DND-41 (cell line): ENCODE data around the gene SLC25A45.

ENCODE experiments used
- EZH2 ChIP-seq: IDR thresholded peaks from 3 replicates; pipeline ENCODE4 v1.6.1; 2012; ENCODE audit warnings: borderline replicate concordance, low read depth, mild to moderate bottlenecking, moderate library complexity, low read length, inconsistent platforms; ENCODE audit not compliant: severe bottlenecking
- TF ChIP-seq, protein P1 (sequence below): IDR thresholded peaks from 2 replicates; pipeline ENCODE4 v1.5.1; 2012; ENCODE audit warnings: borderline replicate concordance, low read length, moderate library complexity, mild to moderate bottlenecking; ENCODE audit not compliant: poor library complexity, severe bottlenecking; ENCODE audit errors: extremely low read depth

DNA sequence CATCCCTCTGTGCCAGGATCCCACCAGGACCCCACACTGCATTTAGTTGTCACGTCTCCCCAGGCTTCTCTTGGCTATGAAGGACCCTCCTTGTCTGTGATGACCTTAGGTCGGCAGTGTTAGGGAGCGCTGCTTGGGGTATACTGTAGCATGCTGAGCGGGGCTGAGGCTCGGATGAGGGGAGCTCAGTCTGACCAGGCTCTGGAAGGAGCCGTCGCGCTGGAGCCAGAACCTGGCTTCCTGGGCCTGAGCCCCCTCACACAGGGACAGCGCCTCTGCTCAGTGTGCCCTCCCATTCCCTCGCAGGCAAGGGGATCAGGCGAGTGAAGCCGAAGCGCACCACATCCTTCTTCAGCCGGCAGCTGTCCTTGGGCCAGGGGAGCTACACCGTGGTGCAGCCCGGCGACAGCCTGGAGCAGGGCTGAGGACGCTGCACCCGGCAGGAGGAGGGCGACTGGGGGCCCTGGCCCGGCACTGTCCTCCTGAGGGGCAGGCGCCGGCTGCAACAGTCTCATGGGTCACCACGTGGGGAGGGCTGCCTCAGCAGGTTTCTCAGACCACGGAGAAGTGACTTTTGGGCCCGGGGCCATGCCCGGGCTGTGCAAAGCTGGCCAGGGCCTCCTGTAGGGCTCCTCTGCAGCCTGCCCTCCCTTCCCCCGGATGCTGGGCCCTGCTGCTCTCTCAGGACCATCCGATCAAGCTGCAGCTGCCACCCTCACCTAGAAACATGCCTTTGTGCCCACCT is 28.7 kb upstream of the SLC25A45 start:
- TF ChIP-seq, protein P1, sequence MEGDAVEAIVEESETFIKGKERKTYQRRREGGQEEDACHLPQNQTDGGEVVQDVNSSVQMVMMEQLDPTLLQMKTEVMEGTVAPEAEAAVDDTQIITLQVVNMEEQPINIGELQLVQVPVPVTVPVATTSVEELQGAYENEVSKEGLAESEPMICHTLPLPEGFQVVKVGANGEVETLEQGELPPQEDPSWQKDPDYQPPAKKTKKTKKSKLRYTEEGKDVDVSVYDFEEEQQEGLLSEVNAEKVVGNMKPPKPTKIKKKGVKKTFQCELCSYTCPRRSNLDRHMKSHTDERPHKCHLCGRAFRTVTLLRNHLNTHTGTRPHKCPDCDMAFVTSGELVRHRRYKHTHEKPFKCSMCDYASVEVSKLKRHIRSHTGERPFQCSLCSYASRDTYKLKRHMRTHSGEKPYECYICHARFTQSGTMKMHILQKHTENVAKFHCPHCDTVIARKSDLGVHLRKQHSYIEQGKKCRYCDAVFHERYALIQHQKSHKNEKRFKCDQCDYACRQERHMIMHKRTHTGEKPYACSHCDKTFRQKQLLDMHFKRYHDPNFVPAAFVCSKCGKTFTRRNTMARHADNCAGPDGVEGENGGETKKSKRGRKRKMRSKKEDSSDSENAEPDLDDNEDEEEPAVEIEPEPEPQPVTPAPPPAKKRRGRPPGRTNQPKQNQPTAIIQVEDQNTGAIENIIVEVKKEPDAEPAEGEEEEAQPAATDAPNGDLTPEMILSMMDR: no peak
- TF ChIP-seq EZH2: no peak
